SK-N-SH (cell line): ENCODE results near the gene SLC20A1. TPM values are rescaled to one million over a fixed set of nuclear protein-coding genes. Genes with fewer than 3 reads are reported as not detected.

Source experiments
- CTCF ChIA-PET: fragments of 300-600, 350-600 bp; formaldehyde crosslinking; extraction: SDS; loops from one replicate; lab custom pipeline; 2021; lab: Yijun Ruan, JAX
- POLR2A ChIA-PET: fragments of 350-600 bp; sonication (Branson Sonifier 250); formaldehyde crosslinking; extraction: SDS; loops from one replicate; lab custom pipeline; 2020; ENCODE audit warnings: antibody characterized with exemption, inconsistent platforms; lab: Yijun Ruan, JAX
- DNase-seq: peaks from one replicate; pipeline ENCODE4 v3.0.0; 2012
- H2AFZ ChIP-seq: fragments of 200-600 bp; sonication (generic); 2 replicates; pipeline ENCODE4 v1.8.1; 2016; ENCODE audit warnings: antibody characterized with exemption, mild to moderate bottlenecking, low read depth
- H3F3A ChIP-seq: fragments of 200-600 bp; sonication (generic); replicated peaks from 2 replicates; pipeline ENCODE3; 2016; ENCODE audit warnings: antibody characterized with exemption, mild to moderate bottlenecking; ENCODE audit not compliant: insufficient read depth
- H3K27ac ChIP-seq, 2 experiments: fragments of 200-500 bp in 1 of 2; fragments of 200-600 bp in 1 of 2; sonication (Bioruptor generic) in 1 of 2; sonication (generic), shearing (Covaris generic) in 1 of 2; 2 replicates each; pipeline versions ENCODE4 v1.5.1 to v1.6.1; 2014 to 2016; ENCODE audit warnings: low read depth in 2 of 2, inconsistent platforms in 1 of 2, low read length in 1 of 2, mild to moderate bottlenecking in 1 of 2, mixed read lengths in 1 of 2
- H3K27me3 ChIP-seq: fragments of 200-600 bp; sonication (generic), shearing (Covaris generic); 2 replicates; pipeline ENCODE4 v1.6.1; 2016; ENCODE audit warnings: mixed run types; ENCODE audit not compliant: insufficient read depth
- H3K36me3 ChIP-seq, 2 experiments: fragments of 200-500 bp in 1 of 2; fragments of 200-600 bp in 1 of 2; sonication (Bioruptor generic) in 1 of 2; sonication (generic) in 1 of 2; replicated peaks in 1 of 2; 2 replicates each; pipeline versions ENCODE3 to v1.5.1; 2014 to 2016; ENCODE audit warnings: low read length in 1 of 2, mild to moderate bottlenecking in 1 of 2; ENCODE audit not compliant: insufficient read depth in 2 of 2, control insufficient read depth in 1 of 2
- H3K4me1 ChIP-seq, 2 experiments: fragments of 200-500 bp in 1 of 2; fragments of 200-600 bp in 1 of 2; sonication (Bioruptor generic) in 1 of 2; sonication (generic), shearing (Covaris generic) in 1 of 2; 2 replicates each; pipeline versions ENCODE4 v1.5.1 to v1.6.1; 2014 to 2016; ENCODE audit warnings: low read depth in 1 of 2, low read length in 1 of 2, mixed run types in 1 of 2; ENCODE audit not compliant: insufficient read depth in 2 of 2, control insufficient read depth in 1 of 2
- H3K4me2 ChIP-seq: fragments of 200-600 bp; sonication (generic), shearing (Covaris generic); 2 replicates; pipeline ENCODE4 v1.6.1; 2017; ENCODE audit warnings: mixed run types
- H3K4me3 ChIP-seq, 2 experiments: fragments of 200-500 bp in 1 of 2; fragments of 200-600 bp in 1 of 2; sonication (Bioruptor generic) in 1 of 2; sonication (generic), shearing (Covaris generic) in 1 of 2; 2 replicates each; pipeline versions ENCODE4 v1.5.1 to v1.8.1; 2014 to 2016; ENCODE audit warnings: low read depth in 2 of 2, inconsistent platforms in 1 of 2, low read length in 1 of 2, mild to moderate bottlenecking in 1 of 2, mixed read lengths in 1 of 2, moderate library complexity in 1 of 2
- H3K79me2 ChIP-seq: fragments of 200-600 bp; sonication (generic); 2 replicates; pipeline ENCODE4 v1.8.1; 2017; ENCODE audit warnings: mild to moderate bottlenecking; ENCODE audit not compliant: insufficient read depth
- H3K9ac ChIP-seq: fragments of 200-600 bp; sonication (generic); 2 replicates; pipeline ENCODE4 v1.6.1; 2017; ENCODE audit warnings: mixed run types
- H3K9me2 ChIP-seq: fragments of 200-600 bp; sonication (generic); 2 replicates; pipeline ENCODE4 v1.6.1; 2017; ENCODE audit warnings: mixed run types
- H3K9me3 ChIP-seq: fragments of 200-600 bp; sonication (generic); 2 replicates; pipeline ENCODE4 v1.6.1; 2017; ENCODE audit warnings: mixed run types, mild to moderate bottlenecking, moderate library complexity
- H4K20me1 ChIP-seq: fragments of 200-600 bp; sonication (generic); 2 replicates; pipeline ENCODE4 v1.6.1; 2017; ENCODE audit warnings: mild to moderate bottlenecking, mixed run types; ENCODE audit not compliant: insufficient read depth
- CHD2 ChIP-seq: fragments of 150-350 bp; IDR thresholded peaks from 2 replicates; pipeline ENCODE4 v1.6.1; 2018; ENCODE audit warnings: low read length; ENCODE audit not compliant: partially characterized antibody
- ELF1 ChIP-seq: IDR thresholded peaks from 2 replicates; pipeline ENCODE4 v1.4.0; 2012
- EZH2phosphoT487 ChIP-seq: fragments of 200-600 bp; sonication (generic); IDR thresholded peaks from 2 replicates; pipeline ENCODE4 v1.6.1; 2017; ENCODE audit warnings: low read depth, mixed run types, mild to moderate bottlenecking, antibody characterized with exemption, moderate library complexity, borderline replicate concordance
- FOXJ3 ChIP-seq: sonication (generic); formaldehyde crosslinking; IDR thresholded peaks from 2 replicates; pipeline ENCODE4 v1.5.1; 2020; ENCODE audit warnings: mild to moderate bottlenecking, missing genetic modification reagents
- FOXM1 ChIP-seq: IDR thresholded peaks from 2 replicates; pipeline ENCODE4 v1.4.0; 2012; ENCODE audit warnings: low read depth, mild to moderate bottlenecking
- GABPA ChIP-seq: IDR thresholded peaks from 2 replicates; pipeline ENCODE4 v1.4.0; 2012; ENCODE audit warnings: low read depth, mild to moderate bottlenecking
- GATA2 ChIP-seq: sonication (generic); formaldehyde crosslinking; IDR thresholded peaks from 2 replicates; pipeline ENCODE4 v1.5.0; 2020; ENCODE audit warnings: mild to moderate bottlenecking, missing genetic modification reagents
- IRF3 ChIP-seq: fragments of 150-350 bp; IDR thresholded peaks from 2 replicates; pipeline ENCODE4 v1.6.1; 2016; ENCODE audit warnings: mild to moderate bottlenecking, low read depth, low read length
- POLR2AphosphoS5 ChIP-seq: IDR thresholded peaks from 2 replicates; pipeline ENCODE4 v1.6.1; 2012; ENCODE audit warnings: low read depth, low read length
- RAD21 ChIP-seq: IDR thresholded peaks from 2 replicates; pipeline ENCODE4 v1.6.1; 2012; ENCODE audit warnings: mild to moderate bottlenecking, low read length
- RXRA ChIP-seq: IDR thresholded peaks from 2 replicates; pipeline ENCODE4 v1.4.0; 2012; ENCODE audit warnings: low read depth, mild to moderate bottlenecking, borderline replicate concordance
- TAF1 ChIP-seq: IDR thresholded peaks from 2 replicates; pipeline ENCODE4 v1.6.1; 2012; ENCODE audit warnings: low read depth, mild to moderate bottlenecking, low read length, moderate library complexity, borderline replicate concordance
- TCF12 ChIP-seq: IDR thresholded peaks from 2 replicates; pipeline ENCODE4 v1.4.0; 2012
- TEAD4 ChIP-seq: IDR thresholded peaks from 2 replicates; pipeline ENCODE4 v1.4.0; 2012; ENCODE audit warnings: mild to moderate bottlenecking, borderline replicate concordance; ENCODE audit not compliant: insufficient read depth
- WGBS: methylation state at CpG from one replicate; pipeline ENCODE4 v1.1.6; 2017; ENCODE audit warnings: low lambda C conversion rate; 5-methylcytosine and 5-hydroxymethylcytosine counted together
- polyA plus RNA-seq, 3 experiments: library from polyadenylated mRNA; depleted of rRNA; stranded (reverse); fragments of >200 nt; gene quantifications; 2 replicates each; pipeline ENCODE4 v1.2.3, GENCODE V29; 2012
- TF ChIP-seq, protein P1 (sequence below): fragments of 200-600 bp; sonication (generic); IDR thresholded peaks from 2 replicates; pipeline ENCODE4 v1.6.1; 2017; ENCODE audit warnings: antibody characterized with exemption, mild to moderate bottlenecking, moderate library complexity
- TF ChIP-seq, protein P2 (sequence below): IDR thresholded peaks from 2 replicates; pipeline ENCODE4 v1.4.0; 2012; ENCODE audit warnings: low read depth, borderline replicate concordance
- TF ChIP-seq, protein P3 (sequence below): IDR thresholded peaks from 2 replicates; pipeline ENCODE4 v1.4.0; 2012; ENCODE audit warnings: low read depth

SLC20A1 gene
- polyA plus RNA-seq, 1 of the 3 experiments (the other 2 are of a cell fraction), result 56.3 TPM

DNA sequence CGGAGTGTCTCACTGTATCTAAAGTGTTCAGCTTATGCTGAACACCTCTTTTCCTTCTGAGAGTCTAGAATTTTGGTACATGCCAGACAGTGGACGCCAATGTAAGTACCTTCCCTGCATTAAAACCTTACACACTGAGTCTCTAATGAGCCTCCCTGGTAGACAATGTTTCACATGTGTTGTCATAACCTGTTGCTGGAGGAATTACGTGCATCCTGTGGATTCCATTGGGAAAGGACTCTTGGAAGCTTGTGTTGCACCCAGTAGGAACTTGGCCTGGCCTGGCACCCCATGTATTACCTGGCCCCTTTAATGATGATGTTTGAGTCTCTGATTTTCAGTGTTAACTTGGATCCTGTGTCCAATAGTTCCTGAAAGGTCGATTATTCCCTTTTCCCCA, 40.8 kb upstream of the SLC20A1 start:
- H4K20me1 ChIP-seq, result no peaks in the 10 kb centered on the region
- WGBS, result 60% methylated on average over 4 of the region's 4 CpGs
- no peaks in the 10 kb centered on the region for H3K9me3 ChIP-seq
- no peak overlapping the region for H3K9ac ChIP-seq
- no peak overlapping the region for H3K4me2 ChIP-seq
- no peaks in the 10 kb centered on the region for H3K9me2 ChIP-seq
- TF ChIP-seq EZH2phosphoT487 (no peak), GABPA (no peak), RXRA (no peak), TAF1 (no peak), TEAD4 (no peak), FOXM1 (no peak), TCF12 (no peak), FOXJ3 (CRISPR knock-in tag) (no peak), POLR2AphosphoS5 (no peak), RAD21 (no peak), CHD2 (no peak), IRF3 (no peak), ELF1 (no peak), GATA2 (no peak)
- TF ChIP-seq, protein P1, sequence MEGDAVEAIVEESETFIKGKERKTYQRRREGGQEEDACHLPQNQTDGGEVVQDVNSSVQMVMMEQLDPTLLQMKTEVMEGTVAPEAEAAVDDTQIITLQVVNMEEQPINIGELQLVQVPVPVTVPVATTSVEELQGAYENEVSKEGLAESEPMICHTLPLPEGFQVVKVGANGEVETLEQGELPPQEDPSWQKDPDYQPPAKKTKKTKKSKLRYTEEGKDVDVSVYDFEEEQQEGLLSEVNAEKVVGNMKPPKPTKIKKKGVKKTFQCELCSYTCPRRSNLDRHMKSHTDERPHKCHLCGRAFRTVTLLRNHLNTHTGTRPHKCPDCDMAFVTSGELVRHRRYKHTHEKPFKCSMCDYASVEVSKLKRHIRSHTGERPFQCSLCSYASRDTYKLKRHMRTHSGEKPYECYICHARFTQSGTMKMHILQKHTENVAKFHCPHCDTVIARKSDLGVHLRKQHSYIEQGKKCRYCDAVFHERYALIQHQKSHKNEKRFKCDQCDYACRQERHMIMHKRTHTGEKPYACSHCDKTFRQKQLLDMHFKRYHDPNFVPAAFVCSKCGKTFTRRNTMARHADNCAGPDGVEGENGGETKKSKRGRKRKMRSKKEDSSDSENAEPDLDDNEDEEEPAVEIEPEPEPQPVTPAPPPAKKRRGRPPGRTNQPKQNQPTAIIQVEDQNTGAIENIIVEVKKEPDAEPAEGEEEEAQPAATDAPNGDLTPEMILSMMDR, result no peak
- TF ChIP-seq, protein P2, sequence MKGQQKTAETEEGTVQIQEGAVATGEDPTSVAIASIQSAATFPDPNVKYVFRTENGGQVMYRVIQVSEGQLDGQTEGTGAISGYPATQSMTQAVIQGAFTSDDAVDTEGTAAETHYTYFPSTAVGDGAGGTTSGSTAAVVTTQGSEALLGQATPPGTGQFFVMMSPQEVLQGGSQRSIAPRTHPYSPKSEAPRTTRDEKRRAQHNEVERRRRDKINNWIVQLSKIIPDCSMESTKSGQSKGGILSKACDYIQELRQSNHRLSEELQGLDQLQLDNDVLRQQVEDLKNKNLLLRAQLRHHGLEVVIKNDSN, result no peak
- TF ChIP-seq, protein P3, sequence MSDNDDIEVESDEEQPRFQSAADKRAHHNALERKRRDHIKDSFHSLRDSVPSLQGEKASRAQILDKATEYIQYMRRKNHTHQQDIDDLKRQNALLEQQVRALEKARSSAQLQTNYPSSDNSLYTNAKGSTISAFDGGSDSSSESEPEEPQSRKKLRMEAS, result no peak
- H3K4me3 ChIP-seq, result no peak overlapping the region
- POLR2A ChIA-PET, result no interaction called here
- H3K79me2 ChIP-seq, result no peaks in the 10 kb centered on the region
- no peak overlapping the region for H3K27ac ChIP-seq
- CTCF ChIA-PET, result interaction anchor here (1.4 to 13.6 kb wide), 3 partner anchors 86 to 132 kb away, joined by 3 to 149 read pairs (median 4); no protein-coding TSS in a partner anchor
- peaks cover 0 to 3% of the 10 kb centered on the region in 2 experiments; a peak in 3 of 4 replicates for H3K4me1 ChIP-seq
- no peak overlapping the region for H2AFZ ChIP-seq
- no peaks in the 10 kb centered on the region for H3K36me3 ChIP-seq
- no peaks in the 10 kb centered on the region for H3F3A ChIP-seq
- H3K27me3 ChIP-seq, result no peaks in the 10 kb centered on the region
- DNase-seq, result no peak
